VCaP (cell line): ENCODE measurements around the gene SGK2.

Experiments used
- H3K27ac ChIP-seq: fragments of 450-650 bp; 2 replicates; pipeline ENCODE4 v1.5.1; 2017
- TF ChIP-seq, protein P1 (sequence below): fragments of 450-650 bp; conservative IDR thresholded peaks from 2 replicates; pipeline ENCODE4 v1.5.1; 2017; ENCODE audit warnings: mild to moderate bottlenecking, moderate library complexity

The SGK2 gene

DNA sequence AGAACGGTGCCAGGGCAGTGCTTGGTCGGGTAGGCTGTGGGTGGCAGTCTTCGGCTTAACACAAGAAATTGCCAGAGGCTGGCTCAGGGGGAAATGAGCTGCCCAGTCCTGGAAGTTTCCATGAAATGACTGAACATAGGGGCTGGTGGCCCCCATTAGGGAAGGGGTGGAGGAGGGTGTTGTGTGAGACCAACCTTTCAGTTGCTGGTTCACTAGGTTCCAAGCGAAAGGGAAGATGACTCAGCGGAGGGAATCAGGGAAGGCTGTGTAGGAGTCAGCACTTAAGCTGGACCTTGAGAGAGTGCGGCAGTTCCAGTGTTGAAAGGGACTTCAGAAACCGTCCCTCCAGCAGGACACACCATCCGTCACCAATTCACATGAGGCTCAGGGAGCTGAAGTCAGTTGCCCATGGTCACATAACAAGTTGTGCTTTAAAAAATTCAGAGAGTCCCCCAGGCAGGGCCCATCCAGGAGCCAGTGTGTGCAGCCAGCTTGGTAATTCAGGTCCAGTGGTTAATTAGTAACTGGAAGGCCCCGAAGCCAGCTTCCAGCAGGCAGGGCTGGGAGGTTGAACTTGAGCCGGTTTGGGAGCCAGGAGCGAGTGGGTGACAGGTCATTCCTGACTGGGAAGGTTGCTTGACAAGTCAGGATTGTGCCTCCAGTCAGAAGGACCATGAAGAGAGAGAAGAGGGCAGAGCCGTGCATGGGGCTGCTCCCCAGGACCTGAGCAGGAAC is at the start of gene SGK2:
SGK2 (plus strand) TSS at position 616 of the 735 bp plus-strand sequence. CDS start 7,469 bp downstream, outside the sequence.
- H3K27ac ChIP-seq = peak within 1 kb of the TSS; percentile 84
- TF ChIP-seq, protein P1, sequence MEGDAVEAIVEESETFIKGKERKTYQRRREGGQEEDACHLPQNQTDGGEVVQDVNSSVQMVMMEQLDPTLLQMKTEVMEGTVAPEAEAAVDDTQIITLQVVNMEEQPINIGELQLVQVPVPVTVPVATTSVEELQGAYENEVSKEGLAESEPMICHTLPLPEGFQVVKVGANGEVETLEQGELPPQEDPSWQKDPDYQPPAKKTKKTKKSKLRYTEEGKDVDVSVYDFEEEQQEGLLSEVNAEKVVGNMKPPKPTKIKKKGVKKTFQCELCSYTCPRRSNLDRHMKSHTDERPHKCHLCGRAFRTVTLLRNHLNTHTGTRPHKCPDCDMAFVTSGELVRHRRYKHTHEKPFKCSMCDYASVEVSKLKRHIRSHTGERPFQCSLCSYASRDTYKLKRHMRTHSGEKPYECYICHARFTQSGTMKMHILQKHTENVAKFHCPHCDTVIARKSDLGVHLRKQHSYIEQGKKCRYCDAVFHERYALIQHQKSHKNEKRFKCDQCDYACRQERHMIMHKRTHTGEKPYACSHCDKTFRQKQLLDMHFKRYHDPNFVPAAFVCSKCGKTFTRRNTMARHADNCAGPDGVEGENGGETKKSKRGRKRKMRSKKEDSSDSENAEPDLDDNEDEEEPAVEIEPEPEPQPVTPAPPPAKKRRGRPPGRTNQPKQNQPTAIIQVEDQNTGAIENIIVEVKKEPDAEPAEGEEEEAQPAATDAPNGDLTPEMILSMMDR = no peak

DNA sequence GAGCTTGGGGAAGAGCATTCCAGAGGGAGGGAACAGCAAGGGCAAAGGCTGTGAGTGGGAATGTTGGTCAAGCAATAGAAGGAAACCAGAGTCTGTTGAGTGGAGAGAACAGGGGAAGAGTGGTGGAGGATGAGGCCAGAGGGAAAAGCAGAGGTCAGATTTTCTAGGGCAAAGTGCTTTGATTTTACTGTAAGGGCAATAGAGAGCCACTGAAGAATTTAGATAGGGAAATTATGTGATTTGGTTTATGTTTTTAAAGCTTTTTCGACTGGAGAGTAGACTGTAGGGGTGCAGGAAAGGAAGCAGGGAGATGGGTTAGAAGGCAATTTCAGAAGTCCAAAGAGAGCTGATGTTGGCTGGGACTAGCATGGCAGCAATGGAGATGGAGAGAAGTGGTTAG is 46.9 kb upstream of the SGK2 start:
- TF ChIP-seq, protein P1 = no peak
- no peak overlapping the region for H3K27ac ChIP-seq

DNA sequence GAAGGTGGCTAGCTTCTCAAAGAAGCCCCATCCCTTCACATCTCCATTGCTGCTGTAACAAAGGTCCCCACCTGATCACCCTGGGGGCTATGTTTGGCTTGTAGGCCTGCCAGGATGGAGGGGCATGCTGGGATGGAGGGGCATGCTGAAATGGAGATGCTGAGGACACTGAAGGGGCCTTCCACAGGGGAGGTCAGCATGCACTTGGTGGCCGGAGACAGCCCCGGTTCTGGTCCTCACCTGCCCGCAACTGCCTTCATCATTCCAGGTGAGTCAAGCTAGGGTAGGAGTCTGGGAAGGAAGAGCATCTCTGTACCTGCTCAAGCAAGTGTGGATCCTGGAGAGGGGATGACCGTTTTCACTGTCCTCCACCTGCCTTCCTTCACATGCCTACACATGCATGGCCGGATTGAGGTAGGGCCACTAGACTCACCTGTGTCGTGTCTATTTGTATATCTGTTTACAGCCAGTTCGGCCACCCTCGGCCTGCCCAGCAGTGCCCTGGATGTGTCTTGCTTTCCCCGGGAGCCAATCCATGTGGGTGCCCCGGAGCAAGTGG is 45.4 kb upstream of the SGK2 start:
- H3K27ac ChIP-seq = no peak overlapping the region
- TF ChIP-seq, protein P1 = no peak

DNA sequence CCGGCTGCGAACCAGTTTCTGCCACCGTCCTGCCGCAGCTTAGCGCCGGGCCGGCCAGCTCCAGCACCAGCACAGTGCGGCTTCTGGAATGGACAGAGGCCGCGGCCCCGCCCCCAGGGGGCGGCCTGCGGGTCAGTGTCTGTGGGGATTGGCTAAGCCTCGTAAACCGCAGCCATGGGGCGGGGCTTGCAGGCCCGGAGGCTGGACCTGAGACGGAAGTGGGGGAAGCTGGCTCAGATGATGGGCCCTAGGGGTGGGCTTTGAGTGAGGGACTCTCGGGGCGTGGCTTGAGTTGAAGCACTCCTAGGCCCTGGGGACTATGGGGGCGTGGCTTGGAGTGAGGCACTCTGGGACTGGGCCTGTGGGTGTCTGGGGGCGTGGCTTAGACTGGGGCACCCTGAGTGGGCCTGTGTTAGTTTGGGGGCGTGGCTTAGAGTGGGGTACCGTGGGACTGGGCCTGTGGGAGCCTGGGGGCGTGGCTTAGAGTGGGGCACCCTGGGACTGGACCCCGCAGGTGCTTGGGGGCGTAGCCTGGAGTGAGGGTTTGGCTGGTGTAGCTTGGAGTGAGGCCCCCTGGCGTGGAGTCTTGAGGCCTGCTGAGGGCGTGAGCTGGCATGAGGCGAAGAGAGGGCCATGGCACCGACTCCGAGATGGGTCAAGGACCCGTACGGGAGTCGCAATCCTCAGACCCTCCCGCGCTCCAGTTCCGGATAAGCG is 44.7 kb upstream of the SGK2 start:
- no peak overlapping the region for H3K27ac ChIP-seq
- TF ChIP-seq, protein P1 = no peak

DNA sequence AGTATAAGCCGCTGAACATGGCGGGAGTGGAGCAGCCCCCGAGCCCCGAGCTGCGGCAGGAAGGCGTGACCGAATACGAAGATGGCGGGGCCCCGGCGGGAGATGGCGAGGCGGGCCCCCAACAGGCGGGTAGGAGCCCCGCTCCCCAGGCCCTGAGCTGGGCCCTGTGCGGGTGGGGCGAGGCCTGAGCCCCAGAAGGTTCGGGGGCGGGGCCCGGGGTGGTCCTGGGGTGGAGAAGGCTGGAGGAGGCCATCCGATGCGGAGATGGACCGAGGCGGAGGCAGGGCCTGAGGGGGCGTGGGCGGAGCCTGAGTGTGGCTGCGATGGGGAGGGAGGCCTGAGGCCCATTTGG is 44.2 kb upstream of the SGK2 start:
- no peak overlapping the region for H3K27ac ChIP-seq
- TF ChIP-seq, protein P1 = no peak

DNA sequence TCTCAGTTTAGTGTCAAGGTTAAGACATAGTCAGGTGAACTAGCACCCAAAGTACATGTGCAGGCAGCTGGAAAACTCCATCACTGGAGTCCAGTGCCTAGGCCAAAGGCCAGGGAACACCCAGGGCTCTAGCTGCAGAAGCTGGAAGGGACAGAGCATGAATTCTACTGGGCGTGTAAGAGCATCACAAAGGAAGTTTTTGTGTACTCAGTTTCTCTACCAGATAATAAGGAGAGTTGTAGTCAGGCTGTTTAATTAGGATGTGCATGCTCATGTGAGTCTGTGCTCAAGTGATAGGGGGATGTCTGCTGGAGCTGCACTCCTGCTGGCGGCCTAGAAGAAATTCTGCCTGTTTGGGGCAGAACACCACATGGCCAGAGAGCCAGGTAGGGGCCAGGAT is 43.2 kb upstream of the SGK2 start:
- TF ChIP-seq, protein P1 = no peak
- H3K27ac ChIP-seq = no peak overlapping the region

DNA sequence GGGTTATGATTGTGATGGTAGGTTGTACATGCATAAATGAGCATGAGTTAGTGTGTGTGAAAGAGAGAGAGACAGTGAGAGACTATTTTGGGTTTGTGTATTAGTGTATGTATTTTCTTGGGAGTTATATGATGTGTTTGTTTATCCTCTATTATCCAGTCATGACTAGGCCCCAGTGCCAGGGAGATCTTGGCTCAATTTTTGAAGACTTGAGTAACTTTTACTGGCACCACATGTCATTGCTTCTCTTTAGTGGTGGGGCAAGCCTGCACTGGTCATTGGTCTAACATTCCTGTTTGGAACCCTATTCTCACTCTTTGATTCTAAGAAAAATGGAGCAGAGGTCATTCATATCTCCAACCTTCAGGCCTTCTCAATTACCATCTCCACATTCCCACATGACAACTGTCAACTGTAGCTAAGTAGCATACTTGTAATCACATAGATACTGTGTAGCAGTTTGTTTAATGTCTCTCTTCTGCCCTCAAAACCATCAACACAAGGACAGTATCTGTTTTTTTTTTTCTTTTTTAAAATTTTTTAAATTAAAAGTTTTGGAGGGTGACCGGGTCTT is 42.5 kb upstream of the SGK2 start:
- TF ChIP-seq, protein P1 = no peak
- no peak overlapping the region for H3K27ac ChIP-seq
